H1 (cell line): ENCODE measurements around the gene HMGCL. TPM values are rescaled to one million over a fixed set of nuclear protein-coding genes. Genes with fewer than 3 reads are reported as not detected.

Experiments used
- CTCF ChIA-PET: fragments of 300-600 bp; sonication (Branson Sonifier 250); formaldehyde crosslinking; loops from one replicate; lab custom pipeline; 2021; ENCODE audit not compliant: partially characterized antibody; lab: Charles Lee
- POLR2A ChIA-PET: fragments of 300-600 bp; sonication (Branson Sonifier 250); formaldehyde crosslinking; loops from one replicate; lab custom pipeline; 2021; ENCODE audit warnings: inconsistent platforms; ENCODE audit not compliant: partially characterized antibody; lab: Charles Lee
- DNase-seq, 2 experiments: peaks; one replicate each; pipeline versions ENCODE4 v3.0.0 to v3.0.0-alpha.2; 2010 to 2022; ENCODE audit warnings: low spot score in 2 of 2, low read depth in 1 of 2, mixed read lengths in 1 of 2
- FAIRE-seq: peaks from 2 replicates; lab custom pipeline; 2011; peaks lifted over from hg19 to GRCh38; lab: Jason Lieb, UNC
- H2AFZ ChIP-seq: 2 replicates; pipeline ENCODE4 v1.8.1; 2012; ENCODE audit warnings: low read length, inconsistent platforms
- H2AK5ac ChIP-seq: 2 replicates; pipeline ENCODE4 v1.6.1; 2013; ENCODE audit warnings: low read depth, low read length
- H2BK120ac ChIP-seq: replicated peaks from 2 replicates; pipeline ENCODE3; 2013; ENCODE audit warnings: low read depth, low read length, inconsistent platforms
- H2BK12ac ChIP-seq: 2 replicates; pipeline ENCODE4 v1.6.1; 2013; ENCODE audit warnings: low read depth, low read length
- H2BK15ac ChIP-seq: 2 replicates; pipeline ENCODE4 v1.6.1; 2013; ENCODE audit warnings: low read length
- H2BK20ac ChIP-seq: 2 replicates; pipeline ENCODE4 v1.6.1; 2013; ENCODE audit warnings: low read length
- H2BK5ac ChIP-seq: 2 replicates; pipeline ENCODE4 v1.6.1; 2013; ENCODE audit warnings: low read depth, low read length
- H3K14ac ChIP-seq: 2 replicates; pipeline ENCODE4 v1.6.1; 2013; ENCODE audit warnings: inconsistent platforms; ENCODE audit not compliant: insufficient read length
- H3K18ac ChIP-seq: 2 replicates; pipeline ENCODE4 v1.6.1; 2013; ENCODE audit warnings: low read length; ENCODE audit errors: extremely low read depth
- H3K23ac ChIP-seq: 2 replicates; pipeline ENCODE4 v1.6.1; 2013; ENCODE audit warnings: inconsistent platforms; ENCODE audit not compliant: insufficient read length
- H3K23me2 ChIP-seq: 2 replicates; pipeline ENCODE4 v1.6.1; 2013; ENCODE audit warnings: low read depth, low read length
- H3K27ac ChIP-seq: 2 replicates; pipeline ENCODE4 v1.6.1; 2011; ENCODE audit warnings: low read depth, low read length, inconsistent platforms
- H3K27me3 ChIP-seq, 4 experiments: replicated peaks in 1 of 4; 1 replicate in 1 of 4; 2 replicates in 3 of 4; pipeline versions ENCODE4 v1.6.1 to v1.8.1; 2011 to 2013; ENCODE audit warnings: low read length in 3 of 4, mild to moderate bottlenecking in 3 of 4, inconsistent platforms in 2 of 4, mixed read lengths in 2 of 4, moderate library complexity in 1 of 4; ENCODE audit not compliant: control insufficient read depth in 3 of 4, insufficient read depth in 3 of 4; ENCODE audit errors: extremely low read depth in 1 of 4
- H3K36me3 ChIP-seq, 4 experiments: 2 replicates each; pipeline versions ENCODE4 v1.6.1 to v1.8.1; 2011 to 2013; ENCODE audit warnings: mild to moderate bottlenecking in 4 of 4, low read length in 3 of 4, moderate library complexity in 2 of 4, control low read depth in 1 of 4, inconsistent platforms in 1 of 4; ENCODE audit not compliant: insufficient read depth in 4 of 4, control insufficient read depth in 2 of 4
- H3K4ac ChIP-seq: replicated peaks from 2 replicates; pipeline ENCODE3; 2013; ENCODE audit warnings: low read length, low read depth, mixed read lengths, inconsistent platforms; ENCODE audit not compliant: insufficient read length
- H3K4me1 ChIP-seq, 4 experiments: replicated peaks in 1 of 4; 1 replicate in 1 of 4; 2 replicates in 3 of 4; pipeline versions ENCODE4 v1.6.1 to v1.8.1; 2011 to 2013; ENCODE audit warnings: low read length in 3 of 4, inconsistent platforms in 2 of 4, mixed read lengths in 1 of 4; ENCODE audit not compliant: insufficient read depth in 4 of 4, control insufficient read depth in 3 of 4
- H3K4me2 ChIP-seq, 2 experiments: 2 replicates each; pipeline versions ENCODE4 v1.6.1 to v1.8.1; 2011 to 2013; ENCODE audit warnings: low read depth in 2 of 2, low read length in 2 of 2, control low read depth in 1 of 2, inconsistent platforms in 1 of 2, mild to moderate bottlenecking in 1 of 2; ENCODE audit not compliant: insufficient read depth in 1 of 2
- H3K4me3 ChIP-seq, 4 experiments: fragments of 200-600, 300-600 bp in 1 of 4; sonication (generic), shearing (Covaris generic), sonication (Bioruptor Twin) in 1 of 4; 2 replicates each; pipeline versions ENCODE4 v1.5.1 to v1.8.1; 2011 to 2016; ENCODE audit warnings: low read length in 4 of 4, low read depth in 3 of 4, control low read depth in 2 of 4, inconsistent platforms in 2 of 4, mild to moderate bottlenecking in 2 of 4, mixed read lengths in 1 of 4, moderate library complexity in 1 of 4; ENCODE audit not compliant: insufficient read depth in 2 of 4; ENCODE audit errors: extremely low read depth in 1 of 4
- H3K56ac ChIP-seq: replicated peaks from 2 replicates; pipeline ENCODE3; 2013; ENCODE audit warnings: low read depth, mild to moderate bottlenecking, mixed read lengths, low read length, inconsistent platforms; ENCODE audit not compliant: insufficient read length
- H3K79me1 ChIP-seq: 2 replicates; pipeline ENCODE4 v1.6.1; 2013; ENCODE audit warnings: low read depth, low read length, control low read depth
- H3K79me2 ChIP-seq, 2 experiments: 2 replicates each; pipeline versions ENCODE4 v1.6.1 to v1.8.1; 2012 to 2013; ENCODE audit warnings: low read length in 2 of 2, mild to moderate bottlenecking in 2 of 2, inconsistent platforms in 1 of 2; ENCODE audit not compliant: insufficient read depth in 2 of 2, control insufficient read depth in 1 of 2
- H3K9ac ChIP-seq, 4 experiments: replicated peaks in 1 of 4; 1 replicate in 1 of 4; 2 replicates in 3 of 4; pipeline versions ENCODE4 v1.6.1 to v1.8.1; 2011 to 2013; ENCODE audit warnings: low read depth in 3 of 4, low read length in 3 of 4, control low read depth in 2 of 4, mild to moderate bottlenecking in 2 of 4, moderate library complexity in 2 of 4, inconsistent platforms in 1 of 4; ENCODE audit errors: extremely low read depth in 1 of 4
- H3K9me3 ChIP-seq, 2 experiments: 2 replicates each; pipeline versions ENCODE4 v1.6.1 to v1.8.1; 2012 to 2013; ENCODE audit warnings: mild to moderate bottlenecking in 2 of 2, moderate library complexity in 2 of 2, control low read depth in 1 of 2, inconsistent platforms in 1 of 2, low read depth in 1 of 2, low read length in 1 of 2, mixed read lengths in 1 of 2; ENCODE audit not compliant: insufficient read depth in 2 of 2
- H4K20me1 ChIP-seq, 2 experiments: replicated peaks in 1 of 2; 2 replicates each; pipeline versions ENCODE3 to v1.8.1; 2011 to 2013; ENCODE audit warnings: inconsistent platforms in 2 of 2, low read length in 2 of 2, mild to moderate bottlenecking in 1 of 2; ENCODE audit not compliant: insufficient read depth in 2 of 2, control insufficient read depth in 1 of 2
- H4K5ac ChIP-seq: 2 replicates; pipeline ENCODE4 v1.6.1; 2013; ENCODE audit warnings: low read length, low read depth, mixed read lengths, inconsistent platforms; ENCODE audit not compliant: insufficient read length
- H4K8ac ChIP-seq: 2 replicates; pipeline ENCODE4 v1.8.0; 2013; ENCODE audit warnings: mild to moderate bottlenecking, moderate library complexity, low read length, inconsistent platforms; ENCODE audit not compliant: insufficient read depth; ENCODE audit errors: extremely low read depth
- H4K91ac ChIP-seq: replicated peaks from 2 replicates; pipeline ENCODE3; 2013; ENCODE audit warnings: low read length, mixed read lengths, inconsistent platforms; ENCODE audit not compliant: insufficient read length
- ASH2L ChIP-seq: fragments of 200-600, 300-600 bp; sonication (generic); IDR thresholded peaks from one replicate; pipeline ENCODE4 v1.7.1; 2017; ENCODE audit warnings: low read length
- EGR1 ChIP-seq: IDR thresholded peaks from 2 replicates; pipeline ENCODE4 v1.6.1; 2011; ENCODE audit warnings: low read depth, low read length, borderline replicate concordance
- POLR2A ChIP-seq, 2 experiments: IDR thresholded peaks; 1 replicate in 1 of 2; 2 replicates in 1 of 2; pipeline ENCODE4 v1.6.1; 2011; ENCODE audit warnings: low read depth in 2 of 2, low read length in 2 of 2, mild to moderate bottlenecking in 2 of 2; ENCODE audit errors: control extremely low read depth in 1 of 2
- POLR2AphosphoS5 ChIP-seq: IDR thresholded peaks from 2 replicates; pipeline ENCODE4 v1.6.1; 2011; ENCODE audit warnings: low read depth, low read length
- POU5F1 ChIP-seq: IDR thresholded peaks from 2 replicates; pipeline ENCODE4 v1.6.1; 2011; ENCODE audit warnings: low read depth, mild to moderate bottlenecking, low read length, moderate library complexity
- RAD21 ChIP-seq, 2 experiments: IDR thresholded peaks in 1 of 2; conservative IDR thresholded peaks in 1 of 2; 2 replicates each; pipeline ENCODE4 v1.6.1; 2011; ENCODE audit warnings: low read depth in 2 of 2, low read length in 2 of 2, improper control_type of control experiment in 1 of 2, inconsistent platforms in 1 of 2, mild to moderate bottlenecking in 1 of 2, moderate library complexity in 1 of 2
- SIRT6 ChIP-seq: IDR thresholded peaks from one replicate; pipeline ENCODE4 v1.7.1; 2012; ENCODE audit warnings: low read length, inconsistent platforms
- YY1 ChIP-seq: IDR thresholded peaks from 2 replicates; pipeline ENCODE4 v1.6.1; 2011; ENCODE audit warnings: low read depth, mild to moderate bottlenecking, low read length
- whole genome bisulfite sequencing, 2 experiments: shearing (Covaris generic) in 1 of 2; methylation state at CpG; one replicate each; pipeline versions ENCODE4 v1.1.6 to v1.1.7; 2013 to 2015; ENCODE audit warnings: low lambda C conversion rate in 2 of 2, mixed read lengths in 2 of 2, inconsistent platforms in 1 of 2, low coverage in 1 of 2, missing lambda C conversion rate in 1 of 2; ENCODE audit not compliant: insufficient replicate concordance in 2 of 2, insufficient coverage in 1 of 2, insufficient read length in 1 of 2; ENCODE audit errors: extremely low coverage in 1 of 2, missing lambda C conversion rate in 1 of 2; 5-methylcytosine and 5-hydroxymethylcytosine counted together
- polyA plus RNA-seq, 7 experiments: library from polyadenylated mRNA; depleted of rRNA in 3 of 7; stranded (reverse) in 5 of 7; unstranded in 2 of 7; fragments of >200 nt in 5 of 7; fragments of 200-250 nt in 2 of 7; gene quantifications; 1 replicate in 5 of 7; 2 replicates in 1 of 7; 4 replicates in 1 of 7; pipeline versions ENCODE4 v1.2.1 to v1.2.3, GENCODE V29; 2011 to 2013; ENCODE audit warnings: missing spikeins in 2 of 7, mixed read lengths in 2 of 7
- total RNA-seq: library from RNA; stranded (reverse); fragmentation: NEBNext Ultra II Directional; extraction: Animal tissue kit (Norgen Biotek cat#: 25700); gene quantifications from 2 replicates; pipeline ENCODE4 v1.2.1, GENCODE V29; 2021

HMGCL gene
- total and polyA plus RNA-seq, 2 of the 8 experiments (the other 6 are each of a cell fraction or from before 2014, with no cell fraction given): 13.7 to 19.5 TPM

DNA sequence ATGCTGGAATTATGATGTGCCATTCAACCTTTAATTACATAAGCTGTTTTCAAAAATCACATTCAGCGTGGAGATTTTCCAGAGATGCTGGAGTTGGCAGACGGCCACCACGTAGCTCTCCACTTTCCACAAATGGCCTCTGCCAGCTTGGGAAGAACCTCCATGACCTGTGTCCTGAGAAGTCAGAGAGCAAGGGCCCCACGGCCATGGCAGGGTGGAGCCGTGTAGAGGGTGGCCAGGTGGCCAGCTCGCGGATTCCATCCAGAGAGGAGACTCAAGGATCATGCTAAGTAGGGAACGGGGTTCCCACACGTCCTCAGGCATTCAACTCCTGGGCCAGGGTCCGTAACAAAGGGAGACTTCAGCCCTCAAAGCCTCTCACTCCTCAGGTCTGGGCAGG lies 23.4 kb downstream of the HMGCL start:
- DNase-seq (no peak), FAIRE-seq (no peak)
- Histone ChIP-seq H3K4me3 (no peak overlapping the region; a peak in 1 of 8 replicates), H4K5ac (no peak overlapping the region), H4K20me1 (peaks cover 0 to 4% of the 10 kb centered on the region in 2 experiments), H2AK5ac (no peak overlapping the region), H3K79me1 (no peaks in the 10 kb centered on the region), H3K36me3 (peaks cover 4 to 15% (median 7%) of the 10 kb centered on the region in 4 experiments; a peak in 5 of 8 replicates), H2AFZ (no peak overlapping the region), H2BK15ac (no peak overlapping the region), H2BK120ac (no peak overlapping the region), H3K9me3 (no peaks in the 10 kb centered on the region), H2BK20ac (no peak overlapping the region), H3K9ac (no peak overlapping the region), H3K4me1 (peaks cover 0 to 12% (median 9%) of the 10 kb centered on the region in 4 experiments; a peak in 5 of 7 replicates), H3K56ac (no peak overlapping the region), H4K8ac (no peak overlapping the region), H3K4me2 (no peak overlapping the region; a peak in 1 of 4 replicates), H3K27me3 (no peaks in the 10 kb centered on the region; a peak in 1 of 7 replicates), H2BK12ac (no peak overlapping the region), H4K91ac (no peak overlapping the region), H3K27ac (no peak overlapping the region), H3K23ac (no peak overlapping the region), H3K14ac (no peak overlapping the region), H2BK5ac (no peak overlapping the region), H3K4ac (no peak overlapping the region), H3K79me2 (no peaks in the 10 kb centered on the region), H3K23me2 (peaks cover 16% of the 10 kb centered on the region), H3K18ac (no peak overlapping the region)
- 70% methylated on average over 10 of the region's 10 CpGs; no CpG with 5 or more reads in 1 of the 2 experiments for WGBS, 2 experiments
- ChIA-PET POLR2A (interaction anchor here (0.7 to 16.2 kb wide), 11 partner anchors 9 to 158 kb away, joined by 3 to 192 read pairs (median 6); partner anchors contain the start of genes HMGCL, LYPLA2, PITHD1 and PNRC2), CTCF (interaction anchor here (0.6 to 5.3 kb wide), 9 partner anchors 9 to 1694 kb away, joined by 3 to 66 read pairs (median 4); partner anchors contain the start of gene PITHD1)
- TF ChIP-seq EGR1 (no peak), SIRT6 (no peak), YY1 (no peak), POU5F1 (no peak), RAD21 (IDR thresholded peaks at IDR 0.05 in 1 of 2, conservative IDR thresholded peaks at IDR 0.05 in 1 of 2; ENCODE audit: low read depth in 2 of 2, low read length in 2 of 2) (no peak), POLR2A (IDR thresholded peaks at IDR 0.05; ENCODE audit: control extremely low read depth in 1 of 2, low read depth in 2 of 2, low read length in 2 of 2) (no peak), POLR2AphosphoS5 (no peak), ASH2L (no peak)
